ENCODE results near the gene OSBPL1A.

DNA sequence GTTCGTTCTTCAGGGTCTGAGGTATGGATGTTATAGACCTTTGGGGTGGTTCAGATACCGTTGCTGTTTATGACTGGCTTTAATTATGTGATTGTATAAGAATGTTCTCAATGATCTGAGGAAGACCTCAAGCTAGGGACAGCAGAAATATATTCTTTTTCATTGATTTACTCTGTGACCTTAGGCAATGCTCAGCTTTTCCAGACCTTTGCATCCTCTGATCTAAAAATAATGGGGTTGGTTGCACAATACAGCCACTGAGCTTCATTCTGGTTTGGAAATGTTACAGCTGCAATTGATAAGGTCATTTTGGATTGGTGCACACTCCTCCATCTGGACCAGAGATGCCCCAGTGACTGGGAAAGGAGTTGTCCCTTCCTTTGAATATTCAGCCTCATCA, 276.0 kb downstream of the OSBPL1A start:
- TF ChIP-seq REST (IDR thresholded peaks at IDR 0.05; ENCODE audit: low read depth, low read length) (no peak), EZH2phosphoT487 (IDR thresholded peaks at IDR 0.05; ENCODE audit: borderline replicate concordance, low read depth) (no peak), CHD2 (IDR thresholded peaks at IDR 0.05; ENCODE audit: low read length, partially characterized antibody) (no peak), POLR2AphosphoS5 (IDR thresholded peaks at IDR 0.05; ENCODE audit: low read depth, low read length) (no peak)
- TF ChIP-seq, protein P1, sequence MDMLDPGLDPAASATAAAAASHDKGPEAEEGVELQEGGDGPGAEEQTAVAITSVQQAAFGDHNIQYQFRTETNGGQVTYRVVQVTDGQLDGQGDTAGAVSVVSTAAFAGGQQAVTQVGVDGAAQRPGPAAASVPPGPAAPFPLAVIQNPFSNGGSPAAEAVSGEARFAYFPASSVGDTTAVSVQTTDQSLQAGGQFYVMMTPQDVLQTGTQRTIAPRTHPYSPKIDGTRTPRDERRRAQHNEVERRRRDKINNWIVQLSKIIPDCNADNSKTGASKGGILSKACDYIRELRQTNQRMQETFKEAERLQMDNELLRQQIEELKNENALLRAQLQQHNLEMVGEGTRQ (IDR thresholded peaks at IDR 0.05; ENCODE audit: borderline replicate concordance, low read depth, low read length): no peak
- TF ChIP-seq, protein P2, sequence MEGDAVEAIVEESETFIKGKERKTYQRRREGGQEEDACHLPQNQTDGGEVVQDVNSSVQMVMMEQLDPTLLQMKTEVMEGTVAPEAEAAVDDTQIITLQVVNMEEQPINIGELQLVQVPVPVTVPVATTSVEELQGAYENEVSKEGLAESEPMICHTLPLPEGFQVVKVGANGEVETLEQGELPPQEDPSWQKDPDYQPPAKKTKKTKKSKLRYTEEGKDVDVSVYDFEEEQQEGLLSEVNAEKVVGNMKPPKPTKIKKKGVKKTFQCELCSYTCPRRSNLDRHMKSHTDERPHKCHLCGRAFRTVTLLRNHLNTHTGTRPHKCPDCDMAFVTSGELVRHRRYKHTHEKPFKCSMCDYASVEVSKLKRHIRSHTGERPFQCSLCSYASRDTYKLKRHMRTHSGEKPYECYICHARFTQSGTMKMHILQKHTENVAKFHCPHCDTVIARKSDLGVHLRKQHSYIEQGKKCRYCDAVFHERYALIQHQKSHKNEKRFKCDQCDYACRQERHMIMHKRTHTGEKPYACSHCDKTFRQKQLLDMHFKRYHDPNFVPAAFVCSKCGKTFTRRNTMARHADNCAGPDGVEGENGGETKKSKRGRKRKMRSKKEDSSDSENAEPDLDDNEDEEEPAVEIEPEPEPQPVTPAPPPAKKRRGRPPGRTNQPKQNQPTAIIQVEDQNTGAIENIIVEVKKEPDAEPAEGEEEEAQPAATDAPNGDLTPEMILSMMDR (IDR thresholded peaks at IDR 0.05): no peak

Data from SK-N-SH (cell line).